Skeletal muscle satellite cell (primary cell): ENCODE data around the gene RFX5.
A peak's percentile ranks its signal among the peaks of the same experiment; 100 is the strongest.

ENCODE experiments used
- H3K27me3 ChIP-seq: 2 replicates; pipeline ENCODE4 v1.7.0; 2013; ENCODE audit warnings: low read length; ENCODE audit not compliant: control insufficient read depth, insufficient read depth
- H3K36me3 ChIP-seq: 2 replicates; pipeline ENCODE4 v1.7.0; 2013; ENCODE audit warnings: mild to moderate bottlenecking, control low read depth, low read length; ENCODE audit not compliant: insufficient read depth
- H3K4me1 ChIP-seq: 2 replicates; pipeline ENCODE4 v1.7.0; 2013; ENCODE audit warnings: low read length; ENCODE audit not compliant: control insufficient read depth, insufficient read depth
- H3K4me2 ChIP-seq: 2 replicates; pipeline ENCODE4 v1.7.0; 2013; ENCODE audit warnings: mild to moderate bottlenecking, low read length
- H3K4me3 ChIP-seq: 2 replicates; pipeline ENCODE4 v1.7.0; 2013; ENCODE audit warnings: low read length
- H3K9ac ChIP-seq: 2 replicates; pipeline ENCODE4 v1.7.0; 2013; ENCODE audit warnings: mild to moderate bottlenecking, low read depth, low read length, moderate library complexity
- H3K9me3 ChIP-seq: replicated peaks from 2 replicates; pipeline ENCODE4 v1.7.0; 2013; ENCODE audit warnings: mild to moderate bottlenecking, control low read depth, low read length

Gene RFX5

DNA sequence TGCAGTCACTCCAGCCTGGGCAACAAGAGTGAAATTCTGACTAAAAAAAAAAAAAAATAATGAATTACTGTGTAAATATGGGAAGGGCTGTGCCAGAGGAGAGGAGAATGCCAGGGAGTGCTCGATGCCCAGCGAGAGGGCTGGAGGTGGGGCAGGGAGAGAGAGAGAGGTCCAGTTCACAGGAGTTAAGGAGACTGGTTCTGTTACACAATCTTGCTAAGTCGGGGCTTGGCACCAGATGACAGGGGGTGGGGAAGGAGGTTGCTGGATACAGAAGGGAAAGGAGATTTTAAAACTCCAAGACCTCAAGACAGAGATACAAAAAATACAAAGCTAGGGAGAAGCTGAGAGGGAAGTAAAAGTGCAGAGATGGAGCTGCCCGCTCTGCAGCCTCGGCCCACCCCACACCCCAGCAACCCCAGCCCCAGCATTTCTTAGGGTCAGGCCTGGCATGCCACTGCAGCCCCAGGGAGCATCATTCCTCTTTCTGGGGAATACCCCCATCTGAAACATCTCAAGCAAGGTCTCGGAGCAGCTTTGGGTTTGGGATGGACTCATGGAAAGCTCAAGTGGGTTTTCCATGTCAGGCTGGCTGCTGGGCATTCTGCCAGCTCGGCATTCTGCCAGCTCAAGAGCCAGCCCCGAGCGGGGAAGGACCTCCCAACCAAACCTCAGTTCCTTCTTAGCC is 24.5 kb upstream of the RFX5 start:
- H3K4me2 ChIP-seq, result peak overlapping the region; percentile 89
- H3K36me3 ChIP-seq, result no peaks in the 10 kb centered on the region
- peaks cover 26% of the 10 kb centered on the region for H3K4me1 ChIP-seq
- H3K4me3 ChIP-seq, result peak overlapping the region; percentile 69
- H3K27me3 ChIP-seq, result peaks cover 5% of the 10 kb centered on the region
- no peak overlapping the region for H3K9ac ChIP-seq
- H3K9me3 ChIP-seq, result no peaks in the 10 kb centered on the region

DNA sequence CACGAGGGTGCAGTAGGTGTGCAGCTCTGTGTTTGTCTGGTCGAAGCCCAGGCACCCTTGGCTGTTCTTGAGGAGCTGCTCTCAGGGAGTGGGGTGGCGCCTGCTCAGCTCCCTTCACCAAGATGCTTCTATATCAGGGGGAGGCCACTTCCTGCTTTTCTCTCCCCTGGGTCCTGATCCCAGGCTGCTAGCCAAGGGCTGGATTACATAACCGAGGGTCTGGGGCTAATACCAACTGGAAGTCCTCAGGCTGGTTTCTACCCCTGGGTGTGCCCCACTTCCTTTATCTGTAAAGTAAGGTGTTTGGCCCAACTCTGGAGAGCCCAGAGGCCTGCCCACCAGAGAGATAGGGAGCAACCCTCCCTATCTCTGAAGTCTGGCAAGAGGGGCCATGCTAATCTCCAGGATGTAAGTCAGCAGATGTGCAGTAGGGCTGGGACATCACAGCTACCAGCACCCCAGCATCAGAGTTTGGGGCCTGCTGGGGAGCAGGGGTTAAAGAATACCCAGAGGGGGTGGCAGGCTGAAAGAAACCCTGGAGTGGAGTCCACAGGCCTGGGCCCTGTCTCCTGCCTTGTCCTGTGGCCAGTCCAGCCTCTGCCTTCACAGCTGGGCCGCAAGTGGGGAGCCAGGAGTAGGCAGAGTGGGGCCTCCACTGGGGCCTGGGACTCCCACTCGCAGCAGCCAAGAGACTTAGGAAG is 23.3 kb upstream of the RFX5 start:
- Histone ChIP-seq H3K4me1 (peaks cover 26% of the 10 kb centered on the region), H3K9me3 (no peaks in the 10 kb centered on the region), H3K36me3 (no peaks in the 10 kb centered on the region), H3K4me2 (no peak overlapping the region), H3K4me3 (no peak overlapping the region), H3K27me3 (peaks cover 3% of the 10 kb centered on the region), H3K9ac (no peak overlapping the region)

DNA sequence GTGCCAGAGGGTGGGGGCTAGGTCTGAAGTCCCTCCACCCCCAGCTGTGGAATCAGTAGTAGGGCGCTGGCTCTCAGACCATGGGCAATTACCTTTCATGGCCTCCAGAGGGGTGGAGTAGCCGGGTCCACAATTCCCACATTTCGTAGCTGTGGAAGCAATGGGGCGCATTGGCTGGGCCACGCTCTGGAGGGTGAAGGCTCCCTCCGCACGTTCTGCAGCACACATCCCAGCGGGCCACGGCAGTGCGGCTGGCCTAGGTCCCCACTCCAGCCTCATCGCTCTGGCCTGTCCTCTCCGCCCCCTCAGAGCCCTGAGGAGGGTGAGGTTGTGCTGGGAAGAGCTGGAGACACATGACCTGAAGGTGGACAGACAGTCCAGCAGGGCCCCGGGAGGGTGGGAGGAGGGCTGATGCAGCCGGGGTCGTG is 22.6 kb upstream of the RFX5 start:
- Histone ChIP-seq H3K4me2 (no peak overlapping the region), H3K9me3 (no peaks in the 10 kb centered on the region), H3K9ac (no peak overlapping the region), H3K4me3 (no peak overlapping the region), H3K27me3 (peaks cover 3% of the 10 kb centered on the region), H3K4me1 (peaks cover 26% of the 10 kb centered on the region), H3K36me3 (no peaks in the 10 kb centered on the region)

DNA sequence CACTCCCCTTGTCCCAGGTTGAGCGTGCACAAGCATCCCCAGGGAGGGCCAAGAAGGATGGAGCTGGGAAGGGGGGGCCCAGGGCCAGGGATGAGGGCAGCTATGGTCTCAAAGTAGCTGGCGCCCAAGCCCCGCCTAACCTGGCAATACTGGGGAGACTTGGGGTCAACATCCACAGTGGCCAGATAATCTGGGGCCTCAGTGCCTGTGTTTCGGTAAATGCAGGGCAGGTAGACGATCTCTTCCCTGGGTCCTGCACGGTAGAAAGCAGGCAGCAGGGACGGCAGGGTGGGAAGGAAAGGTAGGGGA is 22.2 kb upstream of the RFX5 start:
- Histone ChIP-seq H3K4me1 (peaks cover 26% of the 10 kb centered on the region), H3K9me3 (no peaks in the 10 kb centered on the region), H3K36me3 (no peaks in the 10 kb centered on the region), H3K9ac (no peak overlapping the region), H3K4me2 (no peak overlapping the region), H3K4me3 (no peak overlapping the region), H3K27me3 (peaks cover 3% of the 10 kb centered on the region)

DNA sequence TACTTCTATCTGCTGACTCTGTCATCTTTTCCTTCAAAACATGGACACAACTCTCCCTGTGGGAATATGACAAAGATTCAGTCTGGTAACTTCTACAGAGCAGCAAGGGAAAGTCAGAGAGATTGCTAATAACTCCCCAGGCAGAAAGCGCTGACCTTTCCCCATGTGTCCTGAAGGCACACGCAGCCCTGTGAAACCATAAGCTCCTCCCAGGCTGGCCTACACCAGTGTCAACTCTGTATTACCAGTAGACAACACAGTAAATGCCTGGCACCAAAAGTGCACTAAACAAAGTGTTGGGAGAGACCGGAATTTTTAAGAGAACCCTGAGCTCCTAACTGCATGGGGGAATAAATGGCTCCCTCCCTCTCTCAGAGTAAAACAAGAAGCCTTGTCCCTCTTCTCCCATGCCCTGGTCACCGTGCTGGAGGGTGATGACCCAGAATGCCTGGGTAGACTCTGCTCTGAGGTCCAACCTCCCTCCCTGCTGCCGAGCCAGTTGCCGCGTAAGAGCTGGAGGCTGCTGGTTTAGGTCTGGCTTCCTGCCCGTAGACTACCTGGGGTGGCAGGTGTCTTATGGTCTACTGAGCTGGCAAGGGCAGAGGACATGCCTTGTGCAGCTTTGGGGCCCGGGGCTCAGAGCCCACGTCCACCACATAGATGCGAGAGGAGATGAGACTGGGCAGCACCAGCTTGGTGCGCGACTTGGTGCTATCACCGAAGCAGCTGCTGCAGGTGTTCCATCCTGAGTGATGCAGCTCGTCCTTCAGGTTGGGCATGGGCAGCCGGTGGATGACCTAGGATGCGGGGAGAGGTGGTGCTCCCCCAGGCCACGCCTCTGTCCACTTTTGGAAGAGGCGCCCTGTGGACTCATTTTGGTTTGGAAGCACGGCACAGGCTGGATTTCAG is 21.6 kb upstream of the RFX5 start:
- Histone ChIP-seq H3K4me1 (peaks cover 26% of the 10 kb centered on the region), H3K9ac (no peak overlapping the region), H3K4me2 (no peak overlapping the region), H3K36me3 (no peaks in the 10 kb centered on the region), H3K9me3 (no peaks in the 10 kb centered on the region), H3K27me3 (no peaks in the 10 kb centered on the region), H3K4me3 (no peak overlapping the region)

DNA sequence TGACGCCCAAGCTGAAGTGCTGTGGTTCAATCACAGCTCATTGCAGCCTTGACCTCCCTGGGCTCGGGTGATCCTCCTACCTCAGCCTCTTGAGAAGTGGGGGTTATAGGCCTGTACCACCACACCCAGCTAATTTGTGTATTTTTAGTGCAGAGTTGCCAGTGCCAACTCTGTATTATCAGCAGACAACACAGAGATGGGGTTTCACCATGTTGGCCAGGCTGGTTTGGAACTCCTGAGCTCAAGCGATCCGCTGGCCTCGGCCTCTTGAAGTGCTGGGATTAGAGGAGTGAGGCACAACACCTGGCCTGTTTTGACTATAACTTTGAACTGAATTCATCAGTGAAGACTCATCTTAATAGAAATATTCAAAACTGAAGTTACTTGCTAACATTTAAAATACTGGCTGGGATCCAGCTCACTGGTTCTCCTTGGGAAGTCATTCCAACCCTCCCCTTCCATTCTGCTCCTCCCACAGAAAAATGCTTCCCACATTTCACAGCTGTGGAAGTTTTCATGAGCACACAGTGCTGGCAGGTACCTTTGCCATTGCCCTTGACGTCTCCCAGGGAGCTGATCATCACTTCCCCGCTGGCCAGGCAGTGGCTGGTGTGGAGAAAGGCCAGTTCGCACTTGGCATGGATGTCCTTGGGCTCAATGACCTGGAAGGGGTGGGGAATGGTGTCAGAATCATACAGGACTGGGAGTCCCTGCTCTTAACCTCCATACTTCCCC is 20.8 kb upstream of the RFX5 start:
- Histone ChIP-seq H3K36me3 (no peaks in the 10 kb centered on the region), H3K4me1 (peaks cover 26% of the 10 kb centered on the region), H3K9ac (no peak overlapping the region), H3K27me3 (no peaks in the 10 kb centered on the region), H3K9me3 (no peaks in the 10 kb centered on the region), H3K4me2 (no peak overlapping the region), H3K4me3 (no peak overlapping the region)

DNA sequence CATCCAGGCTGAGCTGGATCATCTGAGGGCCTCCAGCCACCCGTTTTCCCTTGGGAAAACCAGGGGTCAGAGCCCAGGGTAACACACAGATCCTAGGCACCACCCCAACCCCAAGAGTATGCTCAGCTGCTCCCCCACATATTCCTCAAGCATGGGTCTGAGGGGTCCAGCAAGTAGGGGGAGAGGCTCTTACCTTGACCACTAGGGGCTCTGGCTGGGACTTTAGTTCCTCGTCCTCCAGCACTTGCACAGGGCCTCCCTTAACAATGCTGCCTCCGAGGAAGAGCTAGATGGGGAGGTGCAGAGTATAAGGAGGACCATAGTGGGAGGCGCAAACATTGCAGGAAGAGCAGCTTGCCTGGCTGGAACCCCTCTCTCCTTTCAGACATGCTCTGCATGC is 17.9 kb upstream of the RFX5 start:
- Histone ChIP-seq H3K4me3 (no peak overlapping the region), H3K27me3 (no peaks in the 10 kb centered on the region), H3K9ac (no peak overlapping the region), H3K9me3 (no peaks in the 10 kb centered on the region), H3K4me2 (no peak overlapping the region), H3K4me1 (peaks cover 2% of the 10 kb centered on the region), H3K36me3 (no peaks in the 10 kb centered on the region)

DNA sequence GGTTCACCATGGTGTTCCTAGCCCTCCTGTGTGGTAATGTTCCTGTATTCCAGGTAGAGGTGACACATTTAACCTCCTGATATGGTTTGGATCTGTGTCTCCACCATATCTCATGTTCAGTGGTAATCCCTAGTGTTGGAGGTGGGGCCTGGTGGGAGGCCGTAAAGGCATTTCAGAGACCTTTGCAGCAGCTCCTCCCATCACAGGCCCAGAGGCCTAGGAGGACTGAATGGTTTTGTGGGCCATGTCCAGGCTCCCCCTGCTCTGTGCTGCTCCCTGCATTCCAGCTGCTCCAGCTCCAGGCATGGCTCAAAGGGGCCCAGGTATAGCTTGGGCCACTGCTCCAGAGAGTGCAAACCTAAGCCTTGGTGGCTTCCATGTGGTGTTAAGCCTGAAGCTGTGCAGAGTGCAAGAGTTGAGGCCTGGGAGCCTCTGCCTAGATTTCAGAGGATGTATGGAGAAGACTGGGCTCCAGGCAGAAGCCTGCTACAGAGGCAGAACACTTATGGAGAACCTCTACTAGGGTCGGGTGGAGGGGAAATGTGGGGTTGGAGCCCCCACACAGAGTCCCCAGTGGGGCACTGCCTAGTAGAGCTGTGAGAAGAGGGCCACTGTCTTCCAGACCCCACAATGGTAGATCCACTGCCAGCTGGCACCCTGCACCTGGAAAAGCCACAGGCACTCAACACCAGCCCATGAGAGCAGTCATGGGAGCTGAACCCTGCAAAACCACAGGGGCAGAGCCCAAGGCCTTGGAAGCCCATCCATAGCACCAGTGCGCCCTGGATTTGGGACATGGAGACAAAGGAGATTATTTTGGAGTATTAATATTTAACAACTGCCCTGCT is 15.5 kb upstream of the RFX5 start:
- no peak overlapping the region for H3K4me2 ChIP-seq
- no peaks in the 10 kb centered on the region for H3K36me3 ChIP-seq
- H3K4me1 ChIP-seq, result no peaks in the 10 kb centered on the region
- no peaks in the 10 kb centered on the region for H3K9me3 ChIP-seq
- no peak overlapping the region for H3K9ac ChIP-seq
- no peaks in the 10 kb centered on the region for H3K27me3 ChIP-seq
- no peak overlapping the region for H3K4me3 ChIP-seq

DNA sequence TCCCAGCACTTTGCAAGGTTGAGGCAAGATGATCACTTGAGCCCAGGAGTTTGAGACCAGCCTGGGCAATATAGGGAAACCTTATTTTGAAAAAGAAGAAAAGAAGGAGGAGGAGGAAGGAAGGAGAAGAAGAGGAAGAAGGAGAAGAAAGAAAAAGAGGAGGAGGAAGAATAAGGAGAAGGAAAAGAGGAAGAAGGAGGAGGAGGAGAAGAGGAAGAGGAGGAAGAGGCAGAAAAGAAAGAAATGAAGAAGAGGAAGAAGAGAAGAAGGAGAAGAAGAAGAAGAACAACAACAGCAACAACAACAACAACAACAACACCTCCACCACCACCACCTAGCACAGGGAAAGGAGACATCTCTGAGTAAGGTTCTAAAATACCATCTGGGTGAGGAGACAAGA is 14.8 kb upstream of the RFX5 start:
- H3K9ac ChIP-seq, result no peak overlapping the region
- H3K4me1 ChIP-seq, result no peaks in the 10 kb centered on the region
- no peaks in the 10 kb centered on the region for H3K9me3 ChIP-seq
- H3K4me2 ChIP-seq, result no peak overlapping the region
- H3K4me3 ChIP-seq, result no peak overlapping the region
- H3K27me3 ChIP-seq, result no peaks in the 10 kb centered on the region
- H3K36me3 ChIP-seq, result no peaks in the 10 kb centered on the region

DNA sequence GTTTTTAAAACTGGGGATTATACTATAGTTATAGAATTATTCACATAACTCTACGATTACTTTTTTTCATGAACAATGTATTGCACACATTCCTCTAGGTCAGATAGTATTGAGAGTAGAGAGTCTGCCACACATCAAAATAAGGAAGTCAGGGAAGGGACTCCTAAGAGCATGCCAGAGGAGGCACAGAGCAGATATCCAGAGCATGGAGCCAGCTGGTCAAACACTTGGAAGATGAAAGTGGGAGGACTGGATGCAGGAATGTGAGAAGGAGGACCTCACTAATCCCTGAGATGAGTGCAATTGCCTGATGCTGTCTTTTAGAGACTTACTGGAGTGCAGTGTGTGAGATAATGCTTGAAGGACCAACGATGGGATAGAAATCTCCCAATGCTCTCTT is 9.6 kb upstream of the RFX5 start:
- H3K4me2 ChIP-seq, result no peak overlapping the region
- no peak overlapping the region for H3K4me3 ChIP-seq
- no peak overlapping the region for H3K9ac ChIP-seq
- peaks cover 4% of the 10 kb centered on the region for H3K27me3 ChIP-seq
- no peaks in the 10 kb centered on the region for H3K9me3 ChIP-seq
- no peaks in the 10 kb centered on the region for H3K36me3 ChIP-seq
- H3K4me1 ChIP-seq, result no peaks in the 10 kb centered on the region
